NT2/D1 (cell line): Measurements from ENCODE around the gene GDF7.

Source experiments
- SUZ12 ChIP-seq: IDR thresholded peaks from 2 replicates; pipeline ENCODE4 v1.6.1; 2011; ENCODE audit not compliant: insufficient read length, insufficient read depth; ENCODE audit errors: extremely low read depth
- YY1 ChIP-seq: IDR thresholded peaks from 2 replicates; pipeline ENCODE4 v1.6.1; 2011; ENCODE audit not compliant: insufficient read length, insufficient read depth
- ZNF274 ChIP-seq: IDR thresholded peaks from 2 replicates; pipeline ENCODE4 v1.6.1; 2011; ENCODE audit warnings: mild to moderate bottlenecking, low read depth, low read length

GRCh38 chr2:20638014-20638413 is 28.9 kb upstream of the GDF7 start:
- no peak for TF ChIP-seq YY1
- no peak for TF ChIP-seq ZNF274
- TF ChIP-seq SUZ12, result no peak
